ENCODE measurements around the gene CENPB.

Gene CENPB

GRCh38 chr20:3735768-3736167 lies 50.8 kb downstream of the CENPB start:
- no peaks in the 10 kb centered on the region for H3K9me3 ChIP-seq (ENCODE audit: control insufficient read depth, insufficient read depth, low read length)
- WGBS (ENCODE audit: insufficient coverage, insufficient read length): no CpG with 5 or more reads among the region's 4 CpGs
- H3K4me1 ChIP-seq (ENCODE audit: control insufficient read depth, insufficient read depth, low read length): peaks cover 5% of the 10 kb centered on the region; the same call in 1 of the 2 replicates
- H3K27ac ChIP-seq (ENCODE audit: low read length): no peak overlapping the region
- no peak overlapping the region for H3K4me3 ChIP-seq (ENCODE audit: low read length)
- H3K27me3 ChIP-seq (ENCODE audit: control insufficient read depth, insufficient read depth, low read length): no peaks in the 10 kb centered on the region; the same call in 1 of the 2 replicates
- DNase-seq (ENCODE audit: low read depth, low spot score): no peak
- no peaks in the 10 kb centered on the region; the same call in 1 of the 2 replicates for H3K36me3 ChIP-seq (ENCODE audit: control insufficient read depth, insufficient read depth, low read length)

- no peaks in the 10 kb centered on the region; the same call in 1 of the 2 replicates for H3K27me3 ChIP-seq (ENCODE audit: control insufficient read depth, insufficient read depth, low read length)
- DNase-seq (ENCODE audit: low read depth, low spot score): no peak
- no CpG with 5 or more reads among the region's 12 CpGs for WGBS (ENCODE audit: insufficient coverage, insufficient read length)
- no peak overlapping the region for H3K27ac ChIP-seq (ENCODE audit: low read length)
- no peaks in the 10 kb centered on the region for H3K9me3 ChIP-seq (ENCODE audit: control insufficient read depth, insufficient read depth, low read length)
- no peaks in the 10 kb centered on the region; the same call in 1 of the 2 replicates for H3K36me3 ChIP-seq (ENCODE audit: control insufficient read depth, insufficient read depth, low read length)
- peaks cover 3% of the 10 kb centered on the region; the same call in 1 of the 2 replicates for H3K4me1 ChIP-seq (ENCODE audit: control insufficient read depth, insufficient read depth, low read length)
- H3K4me3 ChIP-seq (ENCODE audit: low read length): no peak overlapping the region
Observed at GRCh38 chr20:3734111-3734843, 52.3 kb downstream of the CENPB start.

All from iPS DF 6.9 (cell line).